Measurements from ENCODE around the gene CENPC. TPM values are rescaled to one million over a fixed set of nuclear protein-coding genes. Genes with fewer than 3 reads are reported as not detected.

Gene CENPC
- total and polyA plus RNA-seq, 2 donors (not counting 3 experiments of a cell fraction or from before 2014, with no cell fraction given): 3.6 to 26.4 TPM

GRCh38 chr4:67566335-67566734 lies 21.0 kb upstream of the CENPC start:
- H3K9ac ChIP-seq (replicated peaks; ENCODE audit: extremely low read depth, insufficient read depth, low read length): no peak overlapping the region
- no peak for FAIRE-seq

More at GRCh38 chr4:67566335-67566734, 21.0 kb upstream of the CENPC start:
- CTCF ChIA-PET: interaction anchor here (1.2 kb wide), 1 partner anchor 11 kb away, joined by 3 read pairs; no protein-coding TSS in a partner anchor
- no peak for TF ChIP-seq JUN (IDR thresholded peaks at IDR 0.05; ENCODE audit: borderline replicate concordance, insufficient read depth, insufficient read length, low read depth)
- TF ChIP-seq POLR2A (IDR thresholded peaks at IDR 0.05; ENCODE audit: low read depth, low read length): no peak
- TF ChIP-seq MAX (IDR thresholded peaks at IDR 0.05; ENCODE audit: insufficient read depth, insufficient read length): no peak
- TF ChIP-seq MYC (IDR thresholded peaks at IDR 0.05; ENCODE audit: low read depth, low read length): no peak
- no peak for TF ChIP-seq FOS (IDR thresholded peaks at IDR 0.05; ENCODE audit: borderline replicate concordance, insufficient read depth, low read length)
- TF ChIP-seq, protein P1, sequence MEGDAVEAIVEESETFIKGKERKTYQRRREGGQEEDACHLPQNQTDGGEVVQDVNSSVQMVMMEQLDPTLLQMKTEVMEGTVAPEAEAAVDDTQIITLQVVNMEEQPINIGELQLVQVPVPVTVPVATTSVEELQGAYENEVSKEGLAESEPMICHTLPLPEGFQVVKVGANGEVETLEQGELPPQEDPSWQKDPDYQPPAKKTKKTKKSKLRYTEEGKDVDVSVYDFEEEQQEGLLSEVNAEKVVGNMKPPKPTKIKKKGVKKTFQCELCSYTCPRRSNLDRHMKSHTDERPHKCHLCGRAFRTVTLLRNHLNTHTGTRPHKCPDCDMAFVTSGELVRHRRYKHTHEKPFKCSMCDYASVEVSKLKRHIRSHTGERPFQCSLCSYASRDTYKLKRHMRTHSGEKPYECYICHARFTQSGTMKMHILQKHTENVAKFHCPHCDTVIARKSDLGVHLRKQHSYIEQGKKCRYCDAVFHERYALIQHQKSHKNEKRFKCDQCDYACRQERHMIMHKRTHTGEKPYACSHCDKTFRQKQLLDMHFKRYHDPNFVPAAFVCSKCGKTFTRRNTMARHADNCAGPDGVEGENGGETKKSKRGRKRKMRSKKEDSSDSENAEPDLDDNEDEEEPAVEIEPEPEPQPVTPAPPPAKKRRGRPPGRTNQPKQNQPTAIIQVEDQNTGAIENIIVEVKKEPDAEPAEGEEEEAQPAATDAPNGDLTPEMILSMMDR (IDR thresholded peaks at IDR 0.05; ENCODE audit: extremely low read depth in 1 of 2, insufficient read depth in 1 of 2, low read depth in 1 of 2, low read length in 2 of 2): no peak
- TF ChIP-seq POLR2AphosphoS5 (IDR thresholded peaks at IDR 0.05; ENCODE audit: insufficient read depth, low read depth, low read length): no peak
- TF ChIP-seq GATA2 (IDR thresholded peaks at IDR 0.05; ENCODE audit: insufficient read depth, insufficient read length, low read depth, low read length): no peak
- TF ChIP-seq EZH2 (IDR thresholded peaks at IDR 0.05; ENCODE audit: borderline replicate concordance, low read depth, low read length, severe bottlenecking): no peak
- POLR2A ChIA-PET: no interaction called here
- no peaks in the 10 kb centered on the region for H3K79me2 ChIP-seq (ENCODE audit: control insufficient read depth, insufficient read depth, low read length)
- H3K4me2 ChIP-seq (ENCODE audit: insufficient read depth, low read length): no peak overlapping the region
- no peak overlapping the region for H2AFZ ChIP-seq (ENCODE audit: low read depth, low read length)
- no peaks in the 10 kb centered on the region for H4K20me1 ChIP-seq (replicated peaks; ENCODE audit: control insufficient read depth, extremely low read depth, insufficient read depth, low read length)
- no peaks in the 10 kb centered on the region for H3K36me3 ChIP-seq (ENCODE audit: control insufficient read depth in 2 of 2, extremely low read depth in 1 of 2, insufficient read depth in 2 of 2, low read length in 2 of 2)
- H3K9me1 ChIP-seq (replicated peaks; ENCODE audit: control insufficient read depth, extremely low read depth, insufficient read depth, low read length): no peaks in the 10 kb centered on the region
- intact Hi-C loops (cut with micrococcal nuclease) (no loop called here), dilution Hi-C loops (cut with MboI; ENCODE audit: extremely low pct_ligation_motif_present, low sequenced_read_pairs) (no loop called here)
- DNase-seq (ENCODE audit: low read depth, low spot score): no peak
- no peaks in the 10 kb centered on the region for H3K27me3 ChIP-seq (ENCODE audit: control insufficient read depth in 2 of 2, insufficient read depth in 2 of 2, low read length in 2 of 2)
- BruUV-seq (replicated peaks): no TSS peak
- H3K4me1 ChIP-seq (ENCODE audit: control insufficient read depth, extremely low read depth, insufficient read depth, low read length): no peaks in the 10 kb centered on the region
- no peaks in the 10 kb centered on the region for H3K9me3 ChIP-seq (replicated peaks; ENCODE audit: control insufficient read depth, insufficient read depth, low read length)
- no peak overlapping the region for H3K4me3 ChIP-seq (replicated peaks in 1 of 3; ENCODE audit: insufficient read depth in 1 of 3, low read depth in 1 of 3, low read length in 3 of 3)
- no peak overlapping the region for H3K27ac ChIP-seq (ENCODE audit: insufficient read depth, low read depth, low read length)
